DOHH2 (cell line): Measurements from ENCODE around the gene EDN3.

Experiments
- H3F3A ChIP-seq: fragments of 200-600 bp; sonication (generic), shearing (Covaris generic); 2 replicates; pipeline ENCODE4 v1.6.0; 2016; ENCODE audit warnings: antibody characterized with exemption, mild to moderate bottlenecking; ENCODE audit not compliant: control insufficient read depth, insufficient read depth
- H3K27ac ChIP-seq: fragments of 200-600 bp; sonication (generic); 2 replicates; pipeline ENCODE4 v1.5.1; 2014; ENCODE audit warnings: low read depth, mild to moderate bottlenecking, low read length, moderate library complexity
- H3K27me3 ChIP-seq: fragments of 200-600 bp; sonication (generic); 2 replicates; pipeline ENCODE4 v1.6.1; 2014; ENCODE audit warnings: mild to moderate bottlenecking, low read length, mixed read lengths; ENCODE audit not compliant: control insufficient read depth
- H3K36me3 ChIP-seq: fragments of 200-600 bp; sonication (generic); 2 replicates; pipeline ENCODE4 v1.6.1; 2014; ENCODE audit warnings: mild to moderate bottlenecking, low read length, moderate library complexity, mixed read lengths; ENCODE audit not compliant: control insufficient read depth
- H3K4me1 ChIP-seq: fragments of 200-600 bp; sonication (generic); 2 replicates; pipeline ENCODE4 v1.6.1; 2014; ENCODE audit warnings: mild to moderate bottlenecking, low read length, mixed read lengths; ENCODE audit not compliant: control insufficient read depth
- H3K4me2 ChIP-seq: fragments of 200-600 bp; sonication (generic); 2 replicates; pipeline ENCODE4 v1.6.0; 2014; ENCODE audit warnings: mild to moderate bottlenecking, low read length, moderate library complexity
- H3K4me3 ChIP-seq: fragments of 200-600 bp; sonication (generic); 2 replicates; pipeline ENCODE4 v1.5.1; 2014; ENCODE audit warnings: mild to moderate bottlenecking, low read length, mixed read lengths
- H3K79me2 ChIP-seq: fragments of 200-600 bp; sonication (generic); 2 replicates; pipeline ENCODE4 v1.6.1; 2014; ENCODE audit warnings: mild to moderate bottlenecking, low read length, mixed read lengths; ENCODE audit not compliant: control insufficient read depth
- H3K9me2 ChIP-seq: fragments of 200-600 bp; sonication (generic); replicated peaks from 2 replicates; pipeline ENCODE4 v1.6.1; 2014; ENCODE audit warnings: mild to moderate bottlenecking, low read length, mixed read lengths; ENCODE audit not compliant: control insufficient read depth
- H3K9me3 ChIP-seq: fragments of 200-600 bp; sonication (generic); 2 replicates; pipeline ENCODE4 v1.6.1; 2014; ENCODE audit warnings: antibody characterized with exemption, low read length, mixed read lengths; ENCODE audit not compliant: control insufficient read depth, insufficient read depth
- H4K20me1 ChIP-seq: fragments of 200-600 bp; sonication (generic); 2 replicates; pipeline ENCODE4 v1.6.0; 2014; ENCODE audit warnings: low read depth, mild to moderate bottlenecking, antibody characterized with exemption, low read length, moderate library complexity; ENCODE audit not compliant: control insufficient read depth, insufficient read depth
- EZH2phosphoT487 ChIP-seq: fragments of 200-600 bp; sonication (generic); IDR thresholded peaks from 2 replicates; pipeline ENCODE4 v1.6.1; 2017; ENCODE audit warnings: borderline replicate concordance, mild to moderate bottlenecking, antibody characterized with exemption, low read length, moderate library complexity, mixed read lengths
- TF ChIP-seq, protein P1 (sequence below): fragments of 200-600 bp; sonication (generic); IDR thresholded peaks from one replicate; pipeline ENCODE4 v1.5.1; 2014; ENCODE audit warnings: antibody characterized with exemption, mild to moderate bottlenecking, low read depth, low read length; ENCODE audit not compliant: poor library complexity, severe bottlenecking

Gene EDN3

DNA sequence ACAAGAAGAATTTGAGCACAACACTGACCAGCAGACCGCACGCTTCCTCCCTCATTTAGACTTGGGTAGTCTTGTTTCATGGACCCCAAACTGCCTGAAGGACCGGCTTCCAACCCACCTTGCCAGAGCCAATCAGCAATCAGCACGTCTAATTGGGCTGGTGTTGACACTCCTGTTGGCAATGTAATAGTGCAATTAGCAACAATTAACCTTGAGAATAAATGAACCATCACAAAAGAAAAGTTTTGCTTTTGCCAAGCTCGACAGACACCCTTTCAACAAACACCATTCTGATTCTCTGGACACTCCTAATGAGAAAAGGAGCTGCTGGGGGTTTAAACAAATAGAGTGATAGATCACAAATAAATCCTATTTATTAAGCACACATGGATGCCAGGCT, 61.0 kb downstream of the EDN3 start:
- H3K79me2 ChIP-seq, result no peaks in the 10 kb centered on the region
- no peak overlapping the region for H3K4me2 ChIP-seq
- H3K27ac ChIP-seq, result no peak overlapping the region
- no peaks in the 10 kb centered on the region for H3K9me3 ChIP-seq
- H3K4me1 ChIP-seq, result peaks cover 4% of the 10 kb centered on the region; the same call in 1 of the 2 replicates
- TF ChIP-seq EZH2phosphoT487, result no peak
- TF ChIP-seq, protein P1, sequence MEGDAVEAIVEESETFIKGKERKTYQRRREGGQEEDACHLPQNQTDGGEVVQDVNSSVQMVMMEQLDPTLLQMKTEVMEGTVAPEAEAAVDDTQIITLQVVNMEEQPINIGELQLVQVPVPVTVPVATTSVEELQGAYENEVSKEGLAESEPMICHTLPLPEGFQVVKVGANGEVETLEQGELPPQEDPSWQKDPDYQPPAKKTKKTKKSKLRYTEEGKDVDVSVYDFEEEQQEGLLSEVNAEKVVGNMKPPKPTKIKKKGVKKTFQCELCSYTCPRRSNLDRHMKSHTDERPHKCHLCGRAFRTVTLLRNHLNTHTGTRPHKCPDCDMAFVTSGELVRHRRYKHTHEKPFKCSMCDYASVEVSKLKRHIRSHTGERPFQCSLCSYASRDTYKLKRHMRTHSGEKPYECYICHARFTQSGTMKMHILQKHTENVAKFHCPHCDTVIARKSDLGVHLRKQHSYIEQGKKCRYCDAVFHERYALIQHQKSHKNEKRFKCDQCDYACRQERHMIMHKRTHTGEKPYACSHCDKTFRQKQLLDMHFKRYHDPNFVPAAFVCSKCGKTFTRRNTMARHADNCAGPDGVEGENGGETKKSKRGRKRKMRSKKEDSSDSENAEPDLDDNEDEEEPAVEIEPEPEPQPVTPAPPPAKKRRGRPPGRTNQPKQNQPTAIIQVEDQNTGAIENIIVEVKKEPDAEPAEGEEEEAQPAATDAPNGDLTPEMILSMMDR, result no peak
- no peaks in the 10 kb centered on the region for H3K36me3 ChIP-seq
- no peak overlapping the region for H3K4me3 ChIP-seq
- H3K9me2 ChIP-seq, result no peaks in the 10 kb centered on the region
- peaks cover 2% of the 10 kb centered on the region; the same call in 1 of the 2 replicates for H4K20me1 ChIP-seq
- no peaks in the 10 kb centered on the region for H3F3A ChIP-seq
- H3K27me3 ChIP-seq, result peaks cover 44% of the 10 kb centered on the region

DNA sequence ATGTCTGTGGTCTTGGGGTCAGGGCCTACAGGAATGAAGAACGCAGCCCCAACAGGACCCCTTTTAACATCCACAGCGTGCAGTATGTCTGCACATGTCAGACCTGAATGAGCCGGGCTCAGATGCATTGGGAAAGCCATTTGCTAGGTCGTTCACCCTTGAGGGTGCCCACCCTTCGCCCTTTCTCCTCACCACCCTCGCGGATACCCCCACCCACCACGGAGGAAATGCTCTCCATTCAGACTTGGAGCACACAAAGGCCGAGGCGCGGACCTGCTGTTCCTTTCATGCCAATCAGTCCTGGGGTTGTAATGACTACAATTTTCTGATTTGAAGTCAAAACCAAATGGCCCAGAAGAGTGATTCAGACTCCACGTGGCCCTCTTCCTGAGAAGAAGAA, 62.7 kb downstream of the EDN3 start:
- Histone ChIP-seq H3K4me3 (no peak overlapping the region), H3K4me2 (no peak overlapping the region), H3K9me3 (no peaks in the 10 kb centered on the region), H4K20me1 (peaks cover 2% of the 10 kb centered on the region; the same call in 1 of the 2 replicates), H3F3A (no peaks in the 10 kb centered on the region), H3K27ac (no peak overlapping the region), H3K27me3 (peaks cover 33% of the 10 kb centered on the region), H3K9me2 (no peaks in the 10 kb centered on the region), H3K4me1 (peaks cover 4% of the 10 kb centered on the region; the same call in 1 of the 2 replicates), H3K79me2 (no peaks in the 10 kb centered on the region), H3K36me3 (no peaks in the 10 kb centered on the region)
- TF ChIP-seq EZH2phosphoT487, result no peak
- TF ChIP-seq, protein P1, result no peak

DNA sequence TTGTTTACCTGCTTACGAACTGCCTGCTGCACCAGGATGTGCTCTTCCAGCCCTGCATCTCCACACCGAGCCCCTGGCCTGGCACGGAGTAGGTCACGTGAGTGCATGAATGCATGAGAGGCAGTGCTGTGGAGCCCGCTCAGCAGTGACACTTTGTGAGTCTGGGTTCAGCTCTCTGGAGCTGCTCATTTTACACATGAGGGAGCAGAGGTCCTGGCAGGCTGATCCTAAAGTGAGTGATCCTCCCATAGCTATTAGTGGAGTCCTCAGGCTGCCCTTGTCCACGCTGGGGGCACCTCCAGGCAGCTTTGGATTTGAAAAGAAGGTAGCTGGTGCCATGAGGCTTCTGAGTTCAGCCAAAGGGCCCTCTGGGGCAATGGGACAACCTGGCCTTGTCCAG, 64.2 kb downstream of the EDN3 start:
- peaks cover 37% of the 10 kb centered on the region for H3K27me3 ChIP-seq
- H3K79me2 ChIP-seq, result no peaks in the 10 kb centered on the region
- H3K4me3 ChIP-seq, result no peak overlapping the region
- no peaks in the 10 kb centered on the region for H3K9me3 ChIP-seq
- H3K36me3 ChIP-seq, result no peaks in the 10 kb centered on the region
- no peaks in the 10 kb centered on the region for H3K4me1 ChIP-seq
- H3K27ac ChIP-seq, result no peak overlapping the region
- H3F3A ChIP-seq, result no peaks in the 10 kb centered on the region
- TF ChIP-seq EZH2phosphoT487, result no peak
- TF ChIP-seq, protein P1, result no peak
- H3K4me2 ChIP-seq, result no peak overlapping the region
- H3K9me2 ChIP-seq, result no peaks in the 10 kb centered on the region
- no peaks in the 10 kb centered on the region for H4K20me1 ChIP-seq
